PC-9 (cell line): Measurements from ENCODE around the gene CAP2.

Source experiments
- CTCF ChIP-seq: fragments of 200-600 bp; sonication (generic); conservative IDR thresholded peaks from 2 replicates; pipeline ENCODE4 v1.6.1; 2017; ENCODE audit warnings: mixed run types, antibody characterized with exemption, mild to moderate bottlenecking, moderate library complexity
- EZH2 ChIP-seq: fragments of 200-600 bp; sonication (generic); IDR thresholded peaks from 2 replicates; pipeline ENCODE4 v1.8.0; 2017; ENCODE audit warnings: antibody characterized with exemption, low read depth

GRCh38 chr6:17457956-17458355 is 64.6 kb downstream of the CAP2 start:
- TF ChIP-seq CTCF = no peak
- no peak for TF ChIP-seq EZH2
